Right ventricle myocardium superior (tissue), 1 donor: ENCODE data around the gene SLU7. TPM values are rescaled to one million over a fixed set of nuclear protein-coding genes. Genes with fewer than 3 reads are reported as not detected.

Source experiments
- ATAC-seq: fragments of 200-7000 bp; cut with Tn5 transposase; one replicate; pipeline ENCODE4 v1.9.1; 2020; ENCODE audit warnings: mild to moderate bottlenecking; ENCODE audit not compliant: poor library complexity
- DNase-seq: peaks from one replicate; pipeline ENCODE4 v3.0.0-alpha.2; 2020
- intact Hi-C: fragments of 100-400 bp; cut with DNase I; formaldehyde crosslinking; loops from one replicate; pipeline ENCODE4 v1.11.2; 2022
- long read RNA-seq: library from polyadenylated mRNA; unstranded; transcript quantifications from one replicate; pipeline ENCODE4 v2.0.0, GENCODE V29; 2021
- total RNA-seq: library from RNA; stranded (reverse); fragmentation: NEBNext Ultra II Directional; extraction: Animal tissue kit (Norgen Biotek cat#: 25700); gene quantifications from one replicate; pipeline ENCODE4 v1.2.1, GENCODE V29; 2021
- donor health status: DM: no; HTN: yes; CAD: no; lungs with severe emphysema.

Gene SLU7
- total RNA-seq = 50.1 TPM
- long read RNA-seq, transcript SLU7-201 (16 exons, 3,793 nt) = major isoform, 37 of 47 reads
- long read RNA-seq, partial matches to known transcripts = 5 of 47 reads
- long read RNA-seq, other reads (novel, unspliced or antisense) = 5 of 47 reads

GRCh38 chr5:160418561-160419457, at the start of gene SLU7:
Gene SLU7 (minus strand): TSS chr5:160419081. CDS start chr5:160415294, 3,787 bp downstream.
- DNase-seq (peak; percentile 95), ATAC-seq (peak; percentile 96)
- intact Hi-C loops = no loop called here

DNA sequence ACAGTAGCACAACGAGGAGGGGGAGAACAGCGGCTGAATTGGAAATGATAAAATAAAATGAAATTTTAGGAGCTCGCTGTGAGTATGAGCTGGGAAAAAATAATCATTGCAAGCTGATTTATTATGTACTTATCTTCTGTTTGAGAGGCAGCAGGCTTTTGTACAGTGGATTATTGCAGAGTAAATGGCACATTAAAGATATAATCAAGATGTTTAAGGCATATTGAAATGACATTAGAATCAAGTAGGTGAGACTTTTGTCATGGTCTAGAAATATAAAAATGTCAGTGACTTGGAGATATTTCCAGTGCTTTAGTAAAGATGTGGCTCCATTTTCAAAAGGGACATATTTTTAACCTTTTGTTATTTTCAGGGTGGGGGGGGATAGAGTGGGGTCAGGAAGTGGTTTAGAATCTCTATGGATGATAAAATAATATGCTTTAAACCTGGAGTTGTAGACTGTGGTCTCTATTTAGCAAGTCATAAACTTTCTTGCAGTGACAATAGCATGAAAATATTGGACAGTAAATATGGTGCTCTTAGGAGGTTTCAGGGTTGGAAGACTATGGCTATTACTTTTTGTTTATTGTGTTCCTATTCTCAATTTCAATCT, 49.6 kb upstream of the SLU7 start:
- ATAC-seq (no peak), DNase-seq (no peak)
- intact Hi-C loops = no loop called here

GRCh38 chr5:160467555-160468362, 48.9 kb upstream of the SLU7 start:
- peak; percentile 70 for ATAC-seq

DNA sequence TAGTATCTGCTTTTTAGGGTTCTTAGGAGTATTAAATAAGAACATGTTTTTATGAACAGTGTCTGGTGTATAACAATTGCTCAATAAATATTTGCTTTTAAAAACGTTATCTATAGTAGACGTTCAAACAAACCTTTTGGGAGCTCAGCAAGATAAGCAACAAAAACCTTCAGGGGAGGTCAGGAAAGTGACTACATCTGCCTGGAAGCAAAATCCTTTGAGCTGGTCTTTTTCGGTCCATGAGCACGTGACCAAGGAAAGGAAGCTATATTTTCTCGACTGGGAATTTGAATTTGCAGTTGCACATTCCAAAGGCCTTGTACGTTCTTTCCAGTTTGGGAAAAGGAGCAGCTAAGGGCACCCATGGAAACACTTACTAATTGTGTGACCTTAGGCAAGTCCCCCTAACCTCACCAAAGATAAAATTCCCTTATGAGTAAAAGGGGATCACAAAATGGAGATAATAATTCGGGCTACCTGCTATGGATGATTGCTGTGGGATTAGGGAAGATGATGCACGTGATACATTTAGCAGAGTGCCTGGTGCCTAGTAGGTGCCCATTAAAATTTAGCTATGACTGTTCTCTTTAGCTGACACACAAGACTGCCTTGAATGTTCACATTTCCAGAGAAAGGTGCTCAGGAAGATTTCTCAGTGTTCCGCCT, 48.1 kb upstream of the SLU7 start:
- intact Hi-C loops = no loop called here

More at GRCh38 chr5:160467555-160468362, 48.9 kb upstream of the SLU7 start:
- DNase-seq = peak; percentile 79
- intact Hi-C loops = no loop called here

DNA sequence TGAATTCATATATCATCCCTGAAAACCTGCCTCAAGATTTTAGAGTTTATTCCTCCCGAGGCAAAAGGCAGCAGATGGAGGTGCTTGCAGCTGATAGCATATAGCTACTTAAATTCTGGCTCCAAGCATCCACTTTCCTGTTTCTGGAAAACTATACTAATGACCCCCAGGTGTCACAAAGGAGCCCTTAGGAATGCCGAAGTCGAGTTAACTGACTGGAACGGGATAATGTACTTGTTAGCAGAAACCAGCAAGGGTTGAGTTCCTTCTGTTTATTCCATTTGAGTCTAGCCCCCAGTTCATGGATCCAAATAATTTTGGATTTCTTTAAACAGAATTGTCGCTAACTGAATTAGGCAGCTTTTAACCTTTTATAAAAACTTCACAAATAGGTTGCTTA, 47.2 kb upstream of the SLU7 start:
- DNase-seq = no peak
- intact Hi-C loops = no loop called here
- no peak for ATAC-seq

More for the DNA sequence above, 48.1 kb upstream of the SLU7 start:
- no peak for DNase-seq
- no peak for ATAC-seq

DNA sequence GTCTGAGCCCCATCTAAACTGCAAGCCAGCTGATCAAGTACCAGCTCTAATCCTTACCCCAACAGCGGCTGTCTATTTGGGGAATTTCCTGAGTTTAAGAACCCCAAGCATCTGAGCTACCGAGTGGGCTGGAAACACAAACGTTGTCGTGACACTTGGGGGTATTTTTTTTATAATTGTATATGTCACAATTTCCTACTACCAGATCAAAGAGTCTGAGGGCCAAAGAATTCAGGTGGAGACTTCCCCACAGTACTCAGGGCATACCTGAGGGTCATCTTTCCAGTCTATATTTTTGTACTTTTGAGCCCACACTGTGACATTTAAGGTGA, 45.6 kb upstream of the SLU7 start:
- intact Hi-C loops = no loop called here
- DNase-seq = no peak
- no peak for ATAC-seq

DNA sequence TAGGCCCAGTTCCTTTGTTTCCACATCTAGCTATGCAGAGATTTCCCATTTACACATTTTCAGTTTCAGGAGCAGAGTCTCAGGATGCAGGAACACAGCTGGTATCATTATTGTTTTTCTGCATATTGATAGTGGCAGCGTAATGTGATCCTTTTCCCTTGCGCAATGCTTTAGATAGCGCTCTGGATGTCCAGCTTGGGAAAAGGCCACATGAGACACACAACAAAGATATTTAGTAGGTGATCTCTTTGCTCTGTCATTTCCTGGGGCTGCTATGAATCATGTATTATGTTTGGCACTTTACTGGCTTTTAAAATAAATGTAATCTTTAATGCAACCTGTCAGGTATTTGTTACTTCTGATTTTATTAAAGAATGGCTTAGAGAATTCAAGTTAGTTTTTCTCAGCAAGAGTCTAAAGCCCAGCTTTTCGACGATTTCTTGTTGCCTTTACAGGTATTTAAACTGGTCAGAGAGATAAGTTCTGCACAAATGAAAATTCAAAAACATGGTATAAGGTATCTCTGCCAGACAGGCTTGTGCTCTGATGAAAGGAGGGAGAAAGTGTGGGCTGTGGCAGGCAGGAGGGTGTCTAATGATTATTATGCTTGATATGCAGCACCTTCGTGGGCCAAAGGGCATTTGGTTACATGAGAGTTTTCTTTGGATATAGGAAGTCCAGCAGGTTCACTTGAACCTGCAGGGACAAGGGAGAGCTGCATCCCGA, 45.0 kb upstream of the SLU7 start:
- DNase-seq (no peak), ATAC-seq (no peak)
- intact Hi-C loops = no loop called here

DNA sequence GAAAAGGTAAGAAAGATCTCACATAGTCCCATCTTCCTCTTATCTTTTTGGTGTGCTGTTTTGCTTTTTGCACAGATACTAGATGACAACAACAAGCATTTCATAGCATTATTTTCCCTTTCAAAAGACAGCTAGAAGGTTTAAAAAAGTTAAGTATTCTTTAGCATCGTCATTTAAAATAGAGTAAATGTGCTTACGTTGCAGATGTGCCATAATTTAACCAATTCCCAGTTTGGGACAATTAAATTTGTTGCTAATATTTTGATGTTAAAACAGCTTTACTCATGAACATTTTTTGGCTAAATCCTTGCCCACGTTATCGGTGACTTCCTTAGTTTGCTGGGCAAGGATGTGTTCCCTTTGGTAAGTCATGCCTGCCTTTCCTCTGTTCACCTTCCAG, 44.3 kb upstream of the SLU7 start:
- DNase-seq (no peak), ATAC-seq (no peak)
- intact Hi-C loops = no loop called here

DNA sequence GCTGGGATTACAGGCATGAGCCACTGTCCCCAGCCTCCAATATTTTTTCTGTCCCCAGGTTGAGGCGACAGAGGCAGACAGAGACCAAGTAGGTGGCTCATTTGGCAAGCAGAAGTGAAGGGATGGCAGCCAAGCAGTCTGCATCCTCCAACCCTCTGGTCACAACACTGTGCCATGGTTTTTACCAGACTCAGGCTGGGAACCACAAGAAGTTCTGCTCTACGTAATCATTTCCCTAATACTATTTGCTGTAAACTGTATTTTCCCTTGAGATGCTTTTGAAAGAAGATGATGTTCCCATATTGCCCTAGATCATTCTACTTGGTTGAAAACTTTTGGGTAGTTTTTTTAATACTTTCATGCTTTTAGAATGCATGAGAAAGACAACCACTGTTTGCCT, 43.3 kb upstream of the SLU7 start:
- DNase-seq (no peak), ATAC-seq (no peak)
- intact Hi-C loops = no loop called here

- intact Hi-C loops = no loop called here
- DNase-seq (no peak), ATAC-seq (no peak)
Observed at GRCh38 chr5:160461378-160461777, 42.5 kb upstream of the SLU7 start.

DNA sequence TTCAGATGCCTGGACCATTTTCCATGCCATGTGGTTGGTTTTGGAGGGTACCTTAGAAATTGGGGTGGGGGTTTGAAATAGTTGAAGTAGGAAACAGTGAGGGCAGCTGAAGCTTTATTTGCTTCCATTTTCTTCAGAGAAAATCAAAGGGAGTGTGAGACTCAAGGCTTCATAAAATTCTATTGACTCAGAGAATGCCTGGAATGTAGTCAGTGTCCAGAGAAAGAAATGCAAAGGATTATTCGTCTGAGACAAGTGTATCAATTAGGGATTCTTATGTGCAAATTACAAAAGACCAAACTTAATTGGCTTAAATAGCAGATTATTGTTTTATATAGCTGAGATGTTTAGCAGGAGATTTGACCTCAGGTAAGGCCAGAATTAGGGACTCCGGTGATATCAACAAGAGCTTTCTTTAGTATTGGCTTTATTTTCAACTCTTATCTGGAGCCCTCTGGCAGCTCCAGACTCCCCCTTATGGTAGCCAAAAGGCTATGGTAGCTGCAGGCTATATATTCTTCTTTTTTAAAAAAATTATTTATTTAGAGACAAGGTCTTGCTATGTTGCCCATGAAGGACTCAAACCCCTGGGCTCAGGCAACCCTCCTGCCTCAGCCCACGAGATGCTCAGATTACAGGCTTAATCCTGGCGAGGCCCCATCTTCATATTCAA, 41.6 kb upstream of the SLU7 start:
- ATAC-seq = no peak
- DNase-seq = no peak

DNA sequence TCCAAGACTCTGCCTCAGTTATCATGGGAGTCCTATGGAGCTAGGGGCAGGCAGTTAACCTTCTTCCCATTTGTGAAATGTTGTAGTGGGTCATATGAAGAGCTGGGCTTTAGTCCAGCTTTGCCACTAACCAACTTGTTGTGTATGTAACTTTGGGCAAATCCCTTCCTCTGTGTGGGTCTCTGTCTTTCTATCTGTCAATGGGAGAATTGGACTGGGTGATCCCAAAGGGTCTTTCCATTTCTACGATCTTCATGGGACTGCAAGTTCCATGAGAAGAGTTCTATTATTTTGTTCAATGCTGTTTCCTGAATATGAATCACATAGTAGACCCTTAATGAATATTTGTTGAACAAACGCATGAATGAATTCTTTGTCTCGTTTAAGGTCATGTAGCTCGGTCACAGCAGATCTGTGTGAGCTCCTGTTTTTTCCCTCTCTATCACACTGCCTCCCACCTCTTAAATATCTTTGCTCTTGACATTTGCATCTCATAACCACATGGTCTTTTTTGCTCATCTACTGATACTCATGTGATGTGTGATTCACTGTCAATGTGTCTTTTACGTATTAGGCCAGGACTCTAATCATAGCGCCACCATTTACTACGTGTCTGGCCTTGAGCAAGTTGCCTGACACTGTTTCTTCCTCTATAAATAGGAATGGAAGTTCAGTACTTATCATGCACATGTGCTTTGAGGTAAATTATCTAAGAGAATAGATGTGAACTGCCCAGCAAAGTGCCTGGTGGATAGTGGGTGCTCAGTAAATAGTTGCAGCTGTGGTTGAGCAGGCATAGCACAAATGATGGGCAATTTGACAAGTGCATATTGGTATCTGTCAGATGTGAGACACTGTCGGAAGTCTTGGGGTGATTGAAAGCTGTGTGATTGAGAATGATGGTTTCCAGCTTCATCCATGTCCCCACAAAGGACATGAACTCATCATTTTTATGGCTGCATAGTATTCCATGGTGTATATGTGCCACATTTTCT, 40.2 kb upstream of the SLU7 start:
- no peak for DNase-seq
- no peak for ATAC-seq
- intact Hi-C loops = no loop called here

More for the DNA sequence above, 41.6 kb upstream of the SLU7 start:
- intact Hi-C loops = no loop called here

DNA sequence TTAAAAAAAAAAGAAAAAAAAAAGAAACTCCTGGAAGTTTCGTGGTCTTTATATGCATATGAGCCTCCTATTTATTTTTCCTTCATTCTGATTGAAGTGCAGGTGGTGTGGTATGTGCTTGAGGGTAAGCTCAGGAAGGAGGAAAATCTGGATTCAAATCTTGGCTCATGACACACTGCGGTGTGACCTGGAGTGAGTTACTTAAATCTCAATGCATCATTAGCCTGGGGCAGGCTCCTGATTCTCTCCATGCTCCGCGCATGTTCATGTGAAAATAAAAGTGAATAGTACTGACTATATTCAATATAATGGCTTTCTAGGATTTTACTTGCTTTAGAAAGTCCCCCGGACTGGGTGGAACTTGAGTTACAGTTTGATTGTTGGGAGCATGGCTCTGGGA, 38.4 kb upstream of the SLU7 start:
- DNase-seq (no peak), ATAC-seq (no peak)
- intact Hi-C loops = no loop called here

DNA sequence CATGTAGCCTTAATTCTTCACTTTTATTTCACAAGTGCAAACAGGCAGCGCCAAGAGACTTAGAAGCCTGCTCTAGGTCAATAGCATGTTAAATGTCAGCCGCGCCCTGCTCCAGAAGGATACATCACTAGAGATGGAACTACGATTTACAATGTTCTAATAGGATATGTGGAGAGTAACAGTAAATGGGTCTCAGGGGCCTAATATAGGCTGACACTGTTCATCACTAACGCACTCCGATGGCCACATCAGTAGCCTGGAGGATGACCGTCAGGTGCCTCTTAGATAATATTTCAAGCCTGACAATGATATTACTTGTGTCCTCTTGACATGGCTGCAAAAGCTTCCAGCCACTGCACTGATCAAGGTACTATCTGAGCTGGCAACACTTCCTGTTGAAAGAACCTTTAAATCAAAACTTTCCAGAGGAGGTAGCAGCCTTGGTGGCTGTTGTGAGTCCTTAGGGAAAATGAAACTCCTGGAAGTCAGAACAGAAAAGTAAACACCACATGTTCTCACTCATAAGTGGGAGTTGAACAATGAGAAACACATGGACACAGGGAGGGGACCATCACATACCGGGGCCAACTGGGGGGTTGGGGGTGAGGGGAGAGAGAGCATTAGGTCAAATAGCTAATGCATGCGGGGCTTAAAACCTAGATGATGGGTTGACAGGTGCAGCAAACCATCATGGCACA, 37.7 kb upstream of the SLU7 start:
- no peak for ATAC-seq
- DNase-seq = no peak
- intact Hi-C loops = no loop called here

- no peak for ATAC-seq
- intact Hi-C loops = no loop called here
- no peak for DNase-seq
Observed at GRCh38 chr5:160455600-160455999, 36.7 kb upstream of the SLU7 start.

DNA sequence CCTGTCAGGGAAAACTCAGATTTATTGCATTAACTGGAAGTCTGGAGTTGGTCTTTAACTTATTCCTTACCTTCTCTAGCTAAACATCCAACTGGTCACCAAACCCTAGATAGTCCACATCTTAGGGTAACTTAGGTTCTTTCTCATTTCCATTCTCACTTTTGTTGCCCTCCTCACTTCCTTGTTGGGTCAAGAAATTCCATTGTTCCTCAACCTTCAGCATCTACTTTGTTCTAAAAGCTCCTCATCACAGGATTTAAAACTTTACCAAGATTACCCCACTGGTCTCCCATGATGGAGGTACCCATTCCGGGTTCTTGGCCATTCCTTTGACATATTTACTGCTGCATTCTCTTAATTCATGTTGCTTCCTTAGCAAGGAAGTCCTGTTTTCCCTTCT, 34.9 kb upstream of the SLU7 start:
- intact Hi-C loops = no loop called here
- no peak for DNase-seq
- ATAC-seq = no peak
